GM12878 (cell line): Measurements from ENCODE around the gene ABHD3. TPM values are rescaled to one million over a fixed set of nuclear protein-coding genes. Genes with fewer than 3 reads are reported as not detected.

ENCODE experiments used
- BCLAF1 ChIP-seq: fragments of 450-650 bp; IDR thresholded peaks from 2 replicates; pipeline ENCODE4 v1.6.1; 2017; ENCODE audit warnings: antibody characterized with exemption, mild to moderate bottlenecking, moderate library complexity
- ESRRA ChIP-seq: IDR thresholded peaks from 2 replicates; pipeline ENCODE4 v1.6.1; 2012; ENCODE audit warnings: mild to moderate bottlenecking, low read length, improper control_type of control experiment
- PRDM15 ChIP-seq: fragments of 450-650 bp; formaldehyde crosslinking; IDR thresholded peaks from 2 replicates; pipeline ENCODE4 v1.4.0; 2020; ENCODE audit warnings: mild to moderate bottlenecking, moderate library complexity
- polyA plus RNA-seq, 11 experiments: library from polyadenylated mRNA; depleted of rRNA in 4 of 11; unstranded in 6 of 11; stranded (reverse) in 5 of 11; fragments of >200 nt; fragmentation: Nextera tagmentation in 4 of 11; fragmentation: Illumina TruSeq in 1 of 11; extraction: Ambion mirVana in 4 of 11; extraction: Trizol in 1 of 11; gene quantifications; 1 replicate in 1 of 11; 2 replicates in 10 of 11; pipeline versions ENCODE4 v1.2.1 to v1.2.3, GENCODE V29; 2011 to 2016; ENCODE audit warnings: inconsistent platforms in 2 of 11, missing spikeins in 2 of 11, low read depth in 1 of 11
- total RNA-seq, 4 experiments: library from RNA; depleted of rRNA in 3 of 4; stranded (reverse); fragments of >200 nt in 3 of 4; fragmentation: Illumina TruSeq in 1 of 4; extraction: Trizol in 1 of 4; gene quantifications; 2 replicates each; pipeline versions ENCODE4 v1.2.1 to v1.2.3, GENCODE V29; 2013 to 2021

The ABHD3 gene
- total and polyA plus RNA-seq, 10 of the 15 experiments (the other 5 are each of a cell fraction or from before 2014, with no cell fraction given) = 4.9 to 49.8 (median 18.3) TPM

- TF ChIP-seq PRDM15 (CRISPR knock-in tag) = no peak
- TF ChIP-seq ESRRA = no peak
- TF ChIP-seq BCLAF1 = no peak
Measured at GRCh38 chr18:21747764-21748693, 43.5 kb upstream of the ABHD3 start (continued).
